Uterus (tissue), 4 donors: ENCODE data around the gene MAP4K3. TPM values are rescaled to one million over a fixed set of nuclear protein-coding genes. Genes with fewer than 3 reads are reported as not detected.

ENCODE experiments used
- DNase-seq, 2 donors: peaks; one replicate each; pipeline ENCODE4 v3.0.0-alpha.2; 2019 to 2020
- H3K27ac ChIP-seq, 2 donors: fragments of 200-600 bp; sonication (generic); 1 replicate in 1 of 2; 2 replicates in 1 of 2; pipeline ENCODE4 v1.5.1; 2016 to 2018
- H3K27me3 ChIP-seq, 2 donors: fragments of 200-600 bp; sonication (generic); one replicate each; pipeline ENCODE4 v1.5.1; 2018 to 2019; ENCODE audit warnings: control low read depth in 1 of 2
- H3K36me3 ChIP-seq, 2 donors: fragments of 200-600 bp; sonication (generic); one replicate each; pipeline ENCODE4 v1.5.1; 2019; ENCODE audit warnings: control low read depth in 1 of 2
- H3K4me1 ChIP-seq, 2 donors: fragments of 200-600 bp; sonication (generic); one replicate each; pipeline ENCODE4 v1.5.1; 2018 to 2019; ENCODE audit warnings: control low read depth in 1 of 2
- H3K4me3 ChIP-seq, 2 donors: fragments of 200-600 bp; sonication (generic); 1 replicate in 1 of 2; 2 replicates in 1 of 2; pipeline ENCODE4 v1.5.1; 2018 to 2019; ENCODE audit warnings: mild to moderate bottlenecking in 1 of 2
- H3K9me3 ChIP-seq, 2 donors: fragments of 200-600 bp; sonication (generic); one replicate each; pipeline ENCODE4 v1.5.1; 2019; ENCODE audit warnings: control low read depth in 1 of 2
- POLR2A ChIP-seq, 2 donors: fragments of 450-650 bp; IDR thresholded peaks; one replicate each; pipeline ENCODE4 v1.6.1; 2016; ENCODE audit warnings: antibody characterized with exemption in 2 of 2, mild to moderate bottlenecking in 1 of 2, moderate library complexity in 1 of 2
- intact Hi-C: fragments of 100-400 bp; cut with DNase I; formaldehyde crosslinking; loops from one replicate; pipeline ENCODE4 v1.15.1; 2023; ENCODE audit warnings: low total_unique reads
- total RNA-seq, 4 donors: library from RNA; depleted of rRNA in 3 of 4; stranded (reverse); fragments of >200 nt in 3 of 4; gene quantifications; one replicate each; pipeline versions ENCODE4 v1.1.0 to v1.2.4, GENCODE V29; 2014 to 2023
- TF ChIP-seq, protein P1 (sequence below), 4 experiments: fragments of 200-600 bp in 2 of 4; fragments of 450-650 bp in 2 of 4; sonication (generic) in 2 of 4; IDR thresholded peaks; one replicate each; pipeline ENCODE4 v1.5.1; 2016 to 2019; ENCODE audit warnings: antibody characterized with exemption in 4 of 4, mild to moderate bottlenecking in 2 of 4, moderate library complexity in 1 of 4
- donor health status: DM: yes; HTN: yes; CAD: no.

MAP4K3 gene
- total RNA-seq, 4 donors from 2014 or later: 31.5 to 110 (median 72.3) TPM

DNA sequence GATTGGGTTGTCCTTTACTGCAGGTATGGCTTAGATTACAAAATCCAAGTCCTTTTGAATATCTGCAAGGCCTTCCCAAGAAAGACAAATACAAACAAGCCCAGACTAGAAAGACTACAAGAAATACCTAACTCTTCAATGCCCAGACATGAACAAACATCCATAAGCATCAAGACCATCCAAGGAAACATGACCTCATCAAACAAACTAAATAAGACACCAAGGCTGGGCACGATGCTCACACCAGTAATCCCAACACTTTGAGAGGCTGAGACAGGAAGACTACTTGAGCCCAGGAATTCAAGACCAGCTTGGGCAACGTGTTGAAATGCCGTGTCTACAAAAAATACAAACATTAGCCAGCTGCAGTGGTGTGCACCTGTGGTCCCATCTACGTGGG lies 31.7 kb downstream of the MAP4K3 start:
- Histone ChIP-seq H3K36me3 (no peaks in the 10 kb centered on the region), H3K9me3 (no peaks in the 10 kb centered on the region), H3K4me3 (no peak overlapping the region), H3K27me3 (no peaks in the 10 kb centered on the region), H3K27ac (no peak overlapping the region), H3K4me1 (peaks cover 8 to 12% of the 10 kb centered on the region in 2 donors)
- intact Hi-C loops: no loop called here
- DNase-seq: no peak
- TF ChIP-seq, protein P1, sequence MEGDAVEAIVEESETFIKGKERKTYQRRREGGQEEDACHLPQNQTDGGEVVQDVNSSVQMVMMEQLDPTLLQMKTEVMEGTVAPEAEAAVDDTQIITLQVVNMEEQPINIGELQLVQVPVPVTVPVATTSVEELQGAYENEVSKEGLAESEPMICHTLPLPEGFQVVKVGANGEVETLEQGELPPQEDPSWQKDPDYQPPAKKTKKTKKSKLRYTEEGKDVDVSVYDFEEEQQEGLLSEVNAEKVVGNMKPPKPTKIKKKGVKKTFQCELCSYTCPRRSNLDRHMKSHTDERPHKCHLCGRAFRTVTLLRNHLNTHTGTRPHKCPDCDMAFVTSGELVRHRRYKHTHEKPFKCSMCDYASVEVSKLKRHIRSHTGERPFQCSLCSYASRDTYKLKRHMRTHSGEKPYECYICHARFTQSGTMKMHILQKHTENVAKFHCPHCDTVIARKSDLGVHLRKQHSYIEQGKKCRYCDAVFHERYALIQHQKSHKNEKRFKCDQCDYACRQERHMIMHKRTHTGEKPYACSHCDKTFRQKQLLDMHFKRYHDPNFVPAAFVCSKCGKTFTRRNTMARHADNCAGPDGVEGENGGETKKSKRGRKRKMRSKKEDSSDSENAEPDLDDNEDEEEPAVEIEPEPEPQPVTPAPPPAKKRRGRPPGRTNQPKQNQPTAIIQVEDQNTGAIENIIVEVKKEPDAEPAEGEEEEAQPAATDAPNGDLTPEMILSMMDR (IDR thresholded peaks at IDR 0.05): no peak
- no peak for TF ChIP-seq POLR2A (IDR thresholded peaks at IDR 0.05)

DNA sequence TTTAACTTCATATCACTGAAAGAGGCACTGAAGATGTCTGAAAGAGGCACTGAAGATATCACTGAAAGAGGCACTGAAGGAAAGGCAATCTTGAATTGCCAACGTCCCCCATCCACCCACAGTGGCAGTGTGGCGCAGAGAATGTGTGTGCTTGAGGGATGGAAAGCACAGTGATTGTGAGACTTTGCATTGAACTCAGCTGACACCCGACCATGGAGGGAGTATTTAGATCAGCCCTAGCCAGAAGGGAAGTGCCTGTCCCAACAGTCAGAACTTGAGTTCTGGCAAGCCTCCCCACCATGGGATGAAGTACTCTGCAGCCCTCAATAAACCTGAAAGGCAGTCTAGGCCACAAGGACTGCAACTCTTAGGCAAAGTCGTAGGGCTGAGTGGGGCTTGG lies 33.8 kb downstream of the MAP4K3 start:
- no peak for DNase-seq
- intact Hi-C loops: no loop called here
- H3K4me3 ChIP-seq: no peak overlapping the region
- TF ChIP-seq POLR2A (IDR thresholded peaks at IDR 0.05): no peak
- TF ChIP-seq, protein P1 (IDR thresholded peaks at IDR 0.05): no peak
- H3K9me3 ChIP-seq: no peaks in the 10 kb centered on the region
- no peaks in the 10 kb centered on the region for H3K27me3 ChIP-seq
- peaks cover 8 to 12% of the 10 kb centered on the region in 2 donors for H3K4me1 ChIP-seq
- no peaks in the 10 kb centered on the region for H3K36me3 ChIP-seq
- H3K27ac ChIP-seq: no peak overlapping the region

DNA sequence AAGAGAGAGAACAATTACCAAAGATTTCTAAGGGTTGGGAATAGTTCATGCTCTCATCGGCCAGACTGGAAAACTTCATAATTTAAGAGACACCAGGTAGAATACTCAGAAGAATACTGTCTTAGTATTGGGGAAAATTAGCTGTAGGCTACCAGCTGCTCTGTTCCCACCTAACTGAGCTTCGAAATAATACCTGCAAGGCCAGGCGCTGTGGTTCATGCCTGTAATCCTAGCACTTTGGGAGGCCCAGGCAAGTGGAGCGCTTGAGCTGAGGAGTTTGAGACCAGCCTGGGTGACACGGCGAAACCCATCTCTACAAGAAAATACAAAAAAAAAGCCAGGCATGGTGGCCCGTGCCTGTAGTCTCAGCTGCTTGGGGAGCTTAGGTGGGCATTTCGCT lies 35.8 kb downstream of the MAP4K3 start:
- peaks cover 0 to 6% of the 10 kb centered on the region in 2 donors for H3K4me1 ChIP-seq
- no peak for DNase-seq
- H3K36me3 ChIP-seq: no peaks in the 10 kb centered on the region
- intact Hi-C loops: no loop called here
- no peaks in the 10 kb centered on the region for H3K27me3 ChIP-seq
- no peaks in the 10 kb centered on the region for H3K9me3 ChIP-seq
- no peak overlapping the region for H3K27ac ChIP-seq
- TF ChIP-seq POLR2A (IDR thresholded peaks at IDR 0.05): no peak
- TF ChIP-seq, protein P1 (IDR thresholded peaks at IDR 0.05): no peak
- no peak overlapping the region for H3K4me3 ChIP-seq

DNA sequence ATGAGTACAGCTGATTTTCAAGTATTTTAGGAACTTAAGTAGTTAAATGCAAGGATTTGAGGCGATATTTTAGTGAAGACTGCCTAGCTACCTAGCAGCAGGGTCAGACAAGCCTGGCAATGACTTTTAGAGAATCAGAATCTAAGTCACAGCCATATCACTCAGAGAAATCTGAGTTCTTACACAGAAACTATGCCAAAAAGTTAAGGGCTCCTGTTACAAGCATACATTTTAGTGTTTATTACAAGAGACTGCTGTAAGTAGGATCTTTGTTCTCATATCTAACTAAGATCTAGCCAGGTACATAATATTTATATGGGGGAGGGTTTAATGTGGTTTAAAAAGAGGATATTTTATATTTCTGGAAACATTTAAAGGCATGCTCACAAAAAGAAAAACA lies 37.5 kb downstream of the MAP4K3 start:
- DNase-seq: no peak
- TF ChIP-seq, protein P1 (IDR thresholded peaks at IDR 0.05): no peak
- TF ChIP-seq POLR2A (IDR thresholded peaks at IDR 0.05): no peak
- H3K27me3 ChIP-seq: no peaks in the 10 kb centered on the region
- no peak overlapping the region for H3K4me3 ChIP-seq
- intact Hi-C loops: no loop called here
- no peaks in the 10 kb centered on the region for H3K36me3 ChIP-seq
- H3K9me3 ChIP-seq: no peaks in the 10 kb centered on the region
- H3K27ac ChIP-seq: no peak overlapping the region
- peaks cover 0 to 6% of the 10 kb centered on the region in 2 donors for H3K4me1 ChIP-seq

DNA sequence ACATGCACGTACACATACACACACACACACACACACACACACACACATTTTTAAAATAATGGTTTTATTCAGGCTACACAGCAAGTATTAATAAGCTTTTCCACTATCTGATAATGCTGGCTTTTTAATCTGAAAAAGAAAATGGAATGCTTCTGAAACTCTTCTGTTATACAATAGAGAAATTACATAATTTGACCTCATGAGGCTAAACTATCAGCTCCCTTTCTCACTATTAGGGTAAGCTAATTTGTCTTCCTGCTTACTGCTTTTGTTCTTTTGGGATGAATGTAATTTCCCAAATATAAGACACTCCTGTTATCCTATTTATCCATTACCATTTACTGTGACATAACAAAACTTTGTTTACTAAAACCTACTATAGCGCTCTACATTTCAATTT lies 41.8 kb downstream of the MAP4K3 start:
- no peak for DNase-seq
- H3K4me1 ChIP-seq: no peaks in the 10 kb centered on the region
- H3K27me3 ChIP-seq: no peaks in the 10 kb centered on the region
- no peak for TF ChIP-seq POLR2A (IDR thresholded peaks at IDR 0.05)
- TF ChIP-seq, protein P1 (IDR thresholded peaks at IDR 0.05): no peak
- no peaks in the 10 kb centered on the region for H3K36me3 ChIP-seq
- no peaks in the 10 kb centered on the region for H3K9me3 ChIP-seq
- intact Hi-C loops: no loop called here
- H3K4me3 ChIP-seq: no peak overlapping the region
- H3K27ac ChIP-seq: no peak overlapping the region
